Esophagus muscularis mucosa (tissue), 3 donors: ENCODE data around the gene PDHX.

Source experiments
- POLR2A ChIP-seq: fragments of 450-650 bp; IDR thresholded peaks from one replicate; pipeline ENCODE4 v1.6.1; 2017; ENCODE audit warnings: antibody characterized with exemption, moderate library complexity, mild to moderate bottlenecking, low read depth
- POLR2AphosphoS5 ChIP-seq, 2 donors: sonication (generic); formaldehyde crosslinking; IDR thresholded peaks; one replicate each; pipeline ENCODE4 v1.6.1; 2017; ENCODE audit warnings: antibody characterized with exemption in 2 of 2
- TF ChIP-seq, protein P1 (sequence below), 3 experiments: fragments of 200-600 bp in 2 of 3; fragments of 450-650 bp in 1 of 3; sonication (generic) in 2 of 3; IDR thresholded peaks; one replicate each; pipeline ENCODE4 v1.5.1; 2017 to 2019; ENCODE audit warnings: antibody characterized with exemption in 3 of 3, mild to moderate bottlenecking in 2 of 3, moderate library complexity in 1 of 3

DNA sequence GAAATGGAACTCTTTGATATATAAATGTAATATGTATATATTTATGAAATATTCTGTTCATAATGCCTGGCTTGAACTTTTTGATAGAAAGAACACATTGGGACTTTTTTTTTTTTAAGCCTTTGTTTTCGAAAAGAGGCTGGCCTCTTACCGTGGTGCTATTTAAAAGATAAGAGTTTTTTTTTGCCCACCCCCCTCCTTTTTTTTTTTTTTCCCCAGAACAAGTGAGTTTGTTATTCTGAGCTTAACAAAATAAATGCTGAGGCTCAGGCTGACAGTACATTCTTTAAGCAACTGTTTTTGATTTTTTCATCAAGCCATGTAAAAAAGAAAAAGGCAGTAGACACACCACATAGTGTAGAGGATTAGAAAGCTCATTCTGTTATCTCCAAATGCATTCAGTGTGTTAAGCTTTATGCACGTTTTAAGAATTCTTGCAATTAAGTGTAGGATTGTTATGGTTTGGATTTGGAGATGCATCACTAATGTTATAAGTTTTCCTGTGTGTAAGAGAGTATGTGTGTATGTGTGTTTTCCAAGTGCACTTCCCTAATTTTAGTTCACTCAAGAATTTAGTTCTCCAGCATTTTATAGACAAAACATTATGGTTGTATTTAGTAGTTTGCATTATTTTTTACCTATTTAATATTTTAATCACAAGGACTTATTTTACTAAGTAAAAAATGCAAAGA, 12.0 kb downstream of the PDHX start:
- TF ChIP-seq, protein P1, sequence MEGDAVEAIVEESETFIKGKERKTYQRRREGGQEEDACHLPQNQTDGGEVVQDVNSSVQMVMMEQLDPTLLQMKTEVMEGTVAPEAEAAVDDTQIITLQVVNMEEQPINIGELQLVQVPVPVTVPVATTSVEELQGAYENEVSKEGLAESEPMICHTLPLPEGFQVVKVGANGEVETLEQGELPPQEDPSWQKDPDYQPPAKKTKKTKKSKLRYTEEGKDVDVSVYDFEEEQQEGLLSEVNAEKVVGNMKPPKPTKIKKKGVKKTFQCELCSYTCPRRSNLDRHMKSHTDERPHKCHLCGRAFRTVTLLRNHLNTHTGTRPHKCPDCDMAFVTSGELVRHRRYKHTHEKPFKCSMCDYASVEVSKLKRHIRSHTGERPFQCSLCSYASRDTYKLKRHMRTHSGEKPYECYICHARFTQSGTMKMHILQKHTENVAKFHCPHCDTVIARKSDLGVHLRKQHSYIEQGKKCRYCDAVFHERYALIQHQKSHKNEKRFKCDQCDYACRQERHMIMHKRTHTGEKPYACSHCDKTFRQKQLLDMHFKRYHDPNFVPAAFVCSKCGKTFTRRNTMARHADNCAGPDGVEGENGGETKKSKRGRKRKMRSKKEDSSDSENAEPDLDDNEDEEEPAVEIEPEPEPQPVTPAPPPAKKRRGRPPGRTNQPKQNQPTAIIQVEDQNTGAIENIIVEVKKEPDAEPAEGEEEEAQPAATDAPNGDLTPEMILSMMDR (IDR thresholded peaks at IDR 0.05) = no peak
- no peak for TF ChIP-seq POLR2AphosphoS5 (IDR thresholded peaks at IDR 0.05)
- TF ChIP-seq POLR2A = no peak
